ENCODE measurements around the gene LEMD2. TPM values are rescaled to one million over a fixed set of nuclear protein-coding genes. Genes with fewer than 3 reads are reported as not detected.

LEMD2 gene
- total and polyA plus RNA-seq, 9 of the 15 experiments (the other 6 are each of a cell fraction or from before 2014, with no cell fraction given): 0.32 to 46.3 (median 30.8) TPM

DNA sequence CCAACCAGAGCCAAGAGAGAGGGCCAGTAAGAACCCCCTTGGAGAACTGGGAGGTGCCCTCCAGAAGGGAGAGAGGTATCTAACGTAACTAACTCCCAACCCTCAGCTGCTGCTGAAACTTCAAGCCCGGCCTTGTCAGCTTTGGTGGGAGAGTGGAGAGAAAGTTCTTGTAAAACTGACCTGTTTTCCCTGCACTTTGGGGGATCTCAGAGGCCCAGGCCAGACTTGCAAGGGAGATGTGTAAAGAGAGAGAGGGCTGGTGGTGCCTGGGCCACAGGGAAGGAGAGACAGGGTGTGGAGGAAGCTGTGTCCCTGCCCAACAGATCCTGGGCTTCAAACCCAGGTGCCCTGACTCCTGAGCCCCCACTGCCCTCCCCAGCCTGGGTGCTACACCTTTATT lies 24.9 kb downstream of the LEMD2 start:
- 10% methylated on average over 2 of the region's 2 CpGs for whole genome bisulfite sequencing (ENCODE audit: insufficient coverage, low coverage, missing lambda C conversion rate)
- Histone ChIP-seq H3K27ac (ENCODE audit: extremely low read depth, low read depth, low read length) (no peak overlapping the region), H3K79me2 (ENCODE audit: control insufficient read depth, insufficient read depth, low read length) (no peaks in the 10 kb centered on the region), H3K4me1 (replicated peaks in 1 of 2; ENCODE audit: control insufficient read depth in 2 of 2, insufficient read depth in 2 of 2, low read length in 2 of 2) (peaks cover 0 to 16% of the 10 kb centered on the region in 2 experiments; a peak in 2 of 5 replicates), H3K9ac (ENCODE audit: insufficient read depth in 1 of 2, low read depth in 2 of 2, low read length in 2 of 2) (no peak overlapping the region), H3K4me2 (ENCODE audit: insufficient read depth, low read length) (no peak overlapping the region), H3K4me3 (no peak overlapping the region), H2AFZ (ENCODE audit: low read depth, low read length) (no peak overlapping the region), H4K20me1 (replicated peaks; ENCODE audit: control insufficient read depth, insufficient read depth, low read length) (0 out of 2 replicates have a peak, but pooled peaks cover 12% of the 10 kb centered on the region), H3K27me3 (ENCODE audit: control insufficient read depth in 2 of 2, insufficient read depth in 2 of 2, low read length in 2 of 2) (peaks cover 26 to 66% of the 10 kb centered on the region in 2 experiments), H3K9me3 (replicated peaks; ENCODE audit: control insufficient read depth, insufficient read depth, low read depth, low read length) (no peaks in the 10 kb centered on the region), H3K9me1 (ENCODE audit: control insufficient read depth, insufficient read depth, low read length) (no peaks in the 10 kb centered on the region), H3K36me3 (ENCODE audit: control insufficient read depth, insufficient read depth, low read length) (no peaks in the 10 kb centered on the region)
- FAIRE-seq (no peak), DNase-seq (ENCODE audit: extremely low read depth in 1 of 4, low spot score in 3 of 4) (no peak), ATAC-seq (no peak)
- BruUV-seq (replicated peaks): no TSS peak
- intact Hi-C loops (cut with micrococcal nuclease): no loop called here
- ChIA-PET CTCF (ENCODE audit: low intra/inter-chr PET ratio) (interaction anchor here (0.6 kb wide), 2 partner anchors 17 to 451 kb away, joined by 3 read pairs; no protein-coding TSS in a partner anchor), POLR2A (interaction anchor here (0.5 to 1.8 kb wide), 3 partner anchors 9 to 484 kb away, joined by 3 to 7 read pairs (median 3); no protein-coding TSS in a partner anchor)
- no peak for TF ChIP-seq HNRNPK (IDR thresholded peaks at IDR 0.05; ENCODE audit: low read depth, low read length, poor library complexity, severe bottlenecking)
- in situ Hi-C loops (cut with MboI): loop anchor here (5.0 kb wide), 2 partner anchors 177 to 388 kb away; no protein-coding TSS in a partner anchor

- Histone ChIP-seq H3K79me2 (ENCODE audit: control insufficient read depth, insufficient read depth, low read length) (no peaks in the 10 kb centered on the region), H3K27ac (ENCODE audit: extremely low read depth, low read depth, low read length) (no peak overlapping the region), H2AFZ (ENCODE audit: low read depth, low read length) (no peak overlapping the region), H3K27me3 (ENCODE audit: control insufficient read depth in 2 of 2, insufficient read depth in 2 of 2, low read length in 2 of 2) (peaks cover 29 to 65% of the 10 kb centered on the region in 2 experiments), H3K9ac (ENCODE audit: insufficient read depth in 1 of 2, low read depth in 2 of 2, low read length in 2 of 2) (no peak overlapping the region; a peak in 1 of 4 replicates), H3K4me1 (replicated peaks in 1 of 2; ENCODE audit: control insufficient read depth in 2 of 2, insufficient read depth in 2 of 2, low read length in 2 of 2) (peaks cover 0 to 16% of the 10 kb centered on the region in 2 experiments; a peak in 2 of 5 replicates), H3K9me1 (ENCODE audit: control insufficient read depth, insufficient read depth, low read length) (no peaks in the 10 kb centered on the region), H3K36me3 (ENCODE audit: control insufficient read depth, insufficient read depth, low read length) (no peaks in the 10 kb centered on the region), H3K9me3 (replicated peaks; ENCODE audit: control insufficient read depth, insufficient read depth, low read depth, low read length) (no peaks in the 10 kb centered on the region), H3K4me2 (ENCODE audit: insufficient read depth, low read length) (no peak overlapping the region), H4K20me1 (replicated peaks; ENCODE audit: control insufficient read depth, insufficient read depth, low read length) (0 out of 2 replicates have a peak, but pooled peaks cover 12% of the 10 kb centered on the region), H3K4me3 (no peak overlapping the region)
- ChIA-PET POLR2A (interaction anchor here (0.7 to 2.8 kb wide), 3 partner anchors 9 to 485 kb away, joined by 3 to 12 read pairs (median 7); partner anchors contain the start of gene UQCC2), CTCF (ENCODE audit: low intra/inter-chr PET ratio) (interaction anchor here (2.1 to 2.6 kb wide), 3 partner anchors 19 to 178 kb away, joined by 12 to 14 read pairs (median 12); partner anchors contain the start of gene UQCC2)
- DNase-seq (ENCODE audit: extremely low read depth in 1 of 4, low spot score in 3 of 4) (no peak), ATAC-seq (no peak), FAIRE-seq (no peak)
- in situ Hi-C loops (cut with MboI) (loop anchor here (5.0 kb wide), 2 partner anchors 176 to 389 kb away; no protein-coding TSS in a partner anchor), intact Hi-C loops (cut with micrococcal nuclease) (no loop called here)
- 2% methylated on average over 6 of the region's 6 CpGs for WGBS (ENCODE audit: insufficient coverage, low coverage, missing lambda C conversion rate)
- BruUV-seq (replicated peaks): no TSS peak
- TF ChIP-seq CREB3L1 (IDR thresholded peaks at IDR 0.05; ENCODE audit: borderline replicate concordance, low read depth) (no peak), LARP7 (IDR thresholded peaks at IDR 0.05) (no peak), SMARCA5 (IDR thresholded peaks at IDR 0.05) (no peak), ZSCAN32 (CRISPR knock-in tag; IDR thresholded peaks at IDR 0.05) (no peak), SRSF7 (optimal IDR thresholded peaks at IDR 0.05; ENCODE audit: low read depth, low read length) (no peak), ZFP91 (CRISPR knock-in tag; IDR thresholded peaks at IDR 0.05) (no peak), CHD4 (IDR thresholded peaks at IDR 0.05; ENCODE audit: insufficient read depth, insufficient replicate concordance, low read depth, low read length, poor library complexity, severe bottlenecking) (no peak), NFXL1 (CRISPR knock-in tag; IDR thresholded peaks at IDR 0.05) (no peak)
- TF ChIP-seq, protein P1, sequence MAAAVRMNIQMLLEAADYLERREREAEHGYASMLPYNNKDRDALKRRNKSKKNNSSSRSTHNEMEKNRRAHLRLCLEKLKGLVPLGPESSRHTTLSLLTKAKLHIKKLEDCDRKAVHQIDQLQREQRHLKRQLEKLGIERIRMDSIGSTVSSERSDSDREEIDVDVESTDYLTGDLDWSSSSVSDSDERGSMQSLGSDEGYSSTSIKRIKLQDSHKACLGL (CRISPR knock-in tag; IDR thresholded peaks at IDR 0.05; ENCODE audit: borderline replicate concordance, poor library complexity, severe bottlenecking): no peak
These were observed 25.4 kb downstream of the LEMD2 start for GRCh38 chr6:33763483-33763882.

All from K562 (cell line).